Loucy (cell line): Measurements from ENCODE around the gene MYPN.

Experiments
- H2AFZ ChIP-seq: fragments of 200-600 bp; sonication (generic); 2 replicates; pipeline ENCODE4 v1.6.0; 2016; ENCODE audit warnings: antibody characterized with exemption, mild to moderate bottlenecking, low read length, moderate library complexity
- H3F3A ChIP-seq: fragments of 200-600 bp; 2 replicates; pipeline ENCODE4 v1.6.0; 2016; ENCODE audit warnings: antibody characterized with exemption, low read depth, mild to moderate bottlenecking
- H3K27me3 ChIP-seq: fragments of 200-600 bp; sonication (generic); 2 replicates; pipeline ENCODE4 v1.6.1; 2014; ENCODE audit warnings: low read length, mild to moderate bottlenecking; ENCODE audit not compliant: insufficient read depth, poor library complexity, severe bottlenecking
- H3K36me3 ChIP-seq: fragments of 200-600 bp; sonication (generic); 2 replicates; pipeline ENCODE4 v1.6.1; 2016; ENCODE audit warnings: low read length; ENCODE audit not compliant: insufficient read depth
- H3K4me1 ChIP-seq: fragments of 200-600 bp; sonication (generic); 2 replicates; pipeline ENCODE4 v1.5.1; 2014; ENCODE audit warnings: low read length, mild to moderate bottlenecking; ENCODE audit not compliant: insufficient read depth, poor library complexity, severe bottlenecking
- H3K4me2 ChIP-seq: fragments of 200-600 bp; sonication (generic); 2 replicates; pipeline ENCODE4 v1.6.0; 2014; ENCODE audit warnings: antibody characterized with exemption, low read length, low read depth, mild to moderate bottlenecking; ENCODE audit not compliant: poor library complexity, severe bottlenecking
- H3K4me3 ChIP-seq: fragments of 200-600 bp; sonication (generic); 2 replicates; pipeline ENCODE4 v1.5.1; 2014; ENCODE audit warnings: low read length, mild to moderate bottlenecking, mixed read lengths; ENCODE audit not compliant: poor library complexity, severe bottlenecking
- H3K79me2 ChIP-seq: fragments of 200-600 bp; sonication (generic); 2 replicates; pipeline ENCODE4 v1.6.1; 2014; ENCODE audit warnings: low read length; ENCODE audit not compliant: insufficient read depth
- H3K9ac ChIP-seq: fragments of 200-600 bp; sonication (generic); 2 replicates; pipeline ENCODE4 v1.6.0; 2014; ENCODE audit warnings: mild to moderate bottlenecking, low read depth, low read length, moderate library complexity; ENCODE audit not compliant: poor library complexity, severe bottlenecking
- H3K9me2 ChIP-seq: fragments of 200-600 bp; sonication (generic); replicated peaks from 2 replicates; pipeline ENCODE4 v1.6.1; 2016; ENCODE audit warnings: low read depth, low read length, mixed read lengths
- H3K9me3 ChIP-seq: fragments of 200-600 bp; sonication (generic); 2 replicates; pipeline ENCODE4 v1.6.1; 2014; ENCODE audit warnings: mild to moderate bottlenecking, antibody characterized with exemption, low read length, low read depth; ENCODE audit not compliant: insufficient read depth
- H4K20me1 ChIP-seq: fragments of 200-600 bp; sonication (generic); 2 replicates; pipeline ENCODE4 v1.6.0; 2014; ENCODE audit warnings: antibody characterized with exemption, low read length, mild to moderate bottlenecking; ENCODE audit not compliant: insufficient read depth, poor library complexity, severe bottlenecking
- EZH2phosphoT487 ChIP-seq: fragments of 200-600 bp; IDR thresholded peaks from 2 replicates; pipeline ENCODE4 v1.6.1; 2018; ENCODE audit warnings: antibody characterized with exemption, mild to moderate bottlenecking, moderate library complexity, borderline replicate concordance
- TF ChIP-seq, protein P1 (sequence below): fragments of 200-600 bp; sonication (generic); conservative IDR thresholded peaks from 2 replicates; pipeline ENCODE4 v1.5.1; 2014; ENCODE audit warnings: mild to moderate bottlenecking, antibody characterized with exemption, low read length

Gene MYPN

DNA sequence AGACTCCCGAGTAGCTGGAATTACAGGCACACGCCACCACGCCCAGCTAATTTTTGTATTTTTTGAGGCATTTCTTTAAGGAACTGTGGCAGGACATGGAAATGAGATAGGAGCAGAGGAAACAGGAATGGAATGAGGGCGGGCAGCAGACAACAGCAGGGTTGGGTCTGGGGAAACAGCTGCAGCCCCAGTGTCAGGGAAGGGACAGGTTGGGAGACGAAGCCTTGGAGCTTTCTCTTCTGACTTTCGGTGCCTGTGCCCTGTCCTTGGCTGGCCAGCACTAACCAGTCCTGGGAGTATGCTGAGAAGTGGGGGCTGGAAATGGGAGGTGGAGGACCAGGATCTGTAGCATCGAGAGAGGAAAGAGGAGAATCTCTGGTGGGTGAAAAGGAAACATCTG lies 75.3 kb downstream of the MYPN start:
- H3F3A ChIP-seq, result no peaks in the 10 kb centered on the region
- H3K9me2 ChIP-seq, result no peaks in the 10 kb centered on the region
- H3K4me3 ChIP-seq, result no peak overlapping the region
- H3K36me3 ChIP-seq, result no peaks in the 10 kb centered on the region
- H4K20me1 ChIP-seq, result no peaks in the 10 kb centered on the region
- no peak for TF ChIP-seq EZH2phosphoT487
- TF ChIP-seq, protein P1, sequence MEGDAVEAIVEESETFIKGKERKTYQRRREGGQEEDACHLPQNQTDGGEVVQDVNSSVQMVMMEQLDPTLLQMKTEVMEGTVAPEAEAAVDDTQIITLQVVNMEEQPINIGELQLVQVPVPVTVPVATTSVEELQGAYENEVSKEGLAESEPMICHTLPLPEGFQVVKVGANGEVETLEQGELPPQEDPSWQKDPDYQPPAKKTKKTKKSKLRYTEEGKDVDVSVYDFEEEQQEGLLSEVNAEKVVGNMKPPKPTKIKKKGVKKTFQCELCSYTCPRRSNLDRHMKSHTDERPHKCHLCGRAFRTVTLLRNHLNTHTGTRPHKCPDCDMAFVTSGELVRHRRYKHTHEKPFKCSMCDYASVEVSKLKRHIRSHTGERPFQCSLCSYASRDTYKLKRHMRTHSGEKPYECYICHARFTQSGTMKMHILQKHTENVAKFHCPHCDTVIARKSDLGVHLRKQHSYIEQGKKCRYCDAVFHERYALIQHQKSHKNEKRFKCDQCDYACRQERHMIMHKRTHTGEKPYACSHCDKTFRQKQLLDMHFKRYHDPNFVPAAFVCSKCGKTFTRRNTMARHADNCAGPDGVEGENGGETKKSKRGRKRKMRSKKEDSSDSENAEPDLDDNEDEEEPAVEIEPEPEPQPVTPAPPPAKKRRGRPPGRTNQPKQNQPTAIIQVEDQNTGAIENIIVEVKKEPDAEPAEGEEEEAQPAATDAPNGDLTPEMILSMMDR, result no peak
- H3K4me2 ChIP-seq, result no peak overlapping the region
- H3K79me2 ChIP-seq, result no peaks in the 10 kb centered on the region
- H3K4me1 ChIP-seq, result no peaks in the 10 kb centered on the region
- H2AFZ ChIP-seq, result no peak overlapping the region
- H3K9me3 ChIP-seq, result no peaks in the 10 kb centered on the region
- no peaks in the 10 kb centered on the region for H3K27me3 ChIP-seq
- H3K9ac ChIP-seq, result no peak overlapping the region

DNA sequence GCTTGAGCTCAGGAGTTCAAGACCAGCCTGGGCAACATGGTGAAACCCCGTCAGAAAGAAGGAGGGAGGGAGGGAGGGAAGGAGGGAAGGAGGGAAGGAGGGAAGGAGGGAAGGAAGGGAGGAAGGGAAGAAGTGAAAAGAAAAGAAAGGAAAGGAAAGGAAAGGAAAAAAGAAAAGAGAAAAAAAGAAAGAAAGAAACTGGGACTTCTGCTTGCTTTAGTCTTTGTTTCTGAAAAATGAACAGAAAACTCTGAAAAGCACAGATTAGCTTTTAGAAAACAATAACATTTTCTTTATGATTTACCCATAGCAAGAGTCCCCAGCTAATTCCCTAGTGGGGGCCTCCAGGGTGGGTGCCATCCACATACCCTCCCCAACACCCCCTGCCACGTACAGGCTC lies 75.8 kb downstream of the MYPN start:
- Histone ChIP-seq H3K79me2 (no peaks in the 10 kb centered on the region), H4K20me1 (no peaks in the 10 kb centered on the region), H3K9me3 (no peaks in the 10 kb centered on the region), H2AFZ (no peak overlapping the region), H3K36me3 (no peaks in the 10 kb centered on the region), H3K4me1 (no peaks in the 10 kb centered on the region), H3K4me2 (no peak overlapping the region), H3K4me3 (no peak overlapping the region), H3K27me3 (no peaks in the 10 kb centered on the region), H3K9ac (no peak overlapping the region), H3K9me2 (no peaks in the 10 kb centered on the region), H3F3A (no peaks in the 10 kb centered on the region)
- TF ChIP-seq, protein P1, result no peak
- TF ChIP-seq EZH2phosphoT487, result no peak

DNA sequence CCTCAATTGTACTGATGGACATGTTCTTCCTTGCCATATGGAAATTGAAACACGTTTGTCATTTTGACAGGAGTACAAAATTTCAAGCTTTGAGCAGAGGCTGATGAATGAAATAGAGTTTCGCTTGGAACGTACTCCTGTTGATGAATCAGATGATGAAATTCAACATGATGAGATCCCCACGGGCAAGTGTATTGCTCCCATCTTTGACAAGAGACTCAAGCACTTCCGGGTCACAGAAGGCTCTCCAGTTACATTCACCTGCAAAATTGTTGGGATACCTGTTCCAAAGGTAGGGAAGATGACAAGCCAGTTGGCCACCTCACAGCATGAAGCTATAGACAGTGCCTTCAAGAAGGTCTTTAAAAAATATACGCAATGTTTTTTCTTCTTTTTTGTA lies 79.5 kb downstream of the MYPN start:
- no peaks in the 10 kb centered on the region for H3K4me1 ChIP-seq
- no peak overlapping the region for H2AFZ ChIP-seq
- no peaks in the 10 kb centered on the region for H3K36me3 ChIP-seq
- no peaks in the 10 kb centered on the region for H4K20me1 ChIP-seq
- H3F3A ChIP-seq, result no peaks in the 10 kb centered on the region
- H3K9me3 ChIP-seq, result no peaks in the 10 kb centered on the region
- H3K9me2 ChIP-seq, result no peaks in the 10 kb centered on the region
- H3K79me2 ChIP-seq, result no peaks in the 10 kb centered on the region
- TF ChIP-seq, protein P1, result no peak
- no peak for TF ChIP-seq EZH2phosphoT487
- no peak overlapping the region for H3K9ac ChIP-seq
- no peak overlapping the region for H3K4me2 ChIP-seq
- H3K4me3 ChIP-seq, result no peak overlapping the region
- H3K27me3 ChIP-seq, result no peaks in the 10 kb centered on the region
